ENCODE measurements around the gene GPAT2. TPM values are rescaled to one million over a fixed set of nuclear protein-coding genes. Genes with fewer than 3 reads are reported as not detected.
A peak's percentile ranks its signal among the peaks of the same experiment; 100 is the strongest.
"Not testable (repeated sequence)": the region's sequence is repeated elsewhere in the genome, so short reads cannot be mapped to it uniquely, and the experiment has no call there.

The GPAT2 gene, protein sequence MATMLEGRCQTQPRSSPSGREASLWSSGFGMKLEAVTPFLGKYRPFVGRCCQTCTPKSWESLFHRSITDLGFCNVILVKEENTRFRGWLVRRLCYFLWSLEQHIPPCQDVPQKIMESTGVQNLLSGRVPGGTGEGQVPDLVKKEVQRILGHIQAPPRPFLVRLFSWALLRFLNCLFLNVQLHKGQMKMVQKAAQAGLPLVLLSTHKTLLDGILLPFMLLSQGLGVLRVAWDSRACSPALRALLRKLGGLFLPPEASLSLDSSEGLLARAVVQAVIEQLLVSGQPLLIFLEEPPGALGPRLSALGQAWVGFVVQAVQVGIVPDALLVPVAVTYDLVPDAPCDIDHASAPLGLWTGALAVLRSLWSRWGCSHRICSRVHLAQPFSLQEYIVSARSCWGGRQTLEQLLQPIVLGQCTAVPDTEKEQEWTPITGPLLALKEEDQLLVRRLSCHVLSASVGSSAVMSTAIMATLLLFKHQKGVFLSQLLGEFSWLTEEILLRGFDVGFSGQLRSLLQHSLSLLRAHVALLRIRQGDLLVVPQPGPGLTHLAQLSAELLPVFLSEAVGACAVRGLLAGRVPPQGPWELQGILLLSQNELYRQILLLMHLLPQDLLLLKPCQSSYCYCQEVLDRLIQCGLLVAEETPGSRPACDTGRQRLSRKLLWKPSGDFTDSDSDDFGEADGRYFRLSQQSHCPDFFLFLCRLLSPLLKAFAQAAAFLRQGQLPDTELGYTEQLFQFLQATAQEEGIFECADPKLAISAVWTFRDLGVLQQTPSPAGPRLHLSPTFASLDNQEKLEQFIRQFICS
- total RNA-seq: 1.9 and 3.5 TPM in 2 replicates

DNA sequence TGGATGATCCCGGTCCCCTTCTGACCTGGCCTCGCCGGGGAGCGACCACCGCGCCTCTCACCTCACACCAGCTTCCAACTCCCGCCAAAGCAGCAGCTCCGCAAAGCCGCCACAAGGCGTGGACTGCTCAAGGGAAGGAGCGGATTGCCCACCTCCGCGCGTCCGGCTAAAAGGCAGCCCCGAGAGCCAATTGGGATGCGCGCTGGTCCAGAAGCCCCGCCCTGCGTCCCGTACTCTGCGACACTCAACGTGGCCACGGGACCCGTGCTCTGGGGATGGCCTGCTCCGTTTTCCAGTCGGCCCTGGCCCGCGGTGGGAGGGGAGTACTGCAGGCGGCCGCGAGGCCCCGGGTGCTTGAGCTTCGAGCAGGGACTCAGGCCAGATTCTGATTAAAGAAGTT lies at the start of gene GPAT2:
Gene GPAT2 (minus strand): TSS at position 125 of the 400 bp plus-strand sequence. CDS start 2,557 bp downstream, outside the sequence.
- H3K4me3 ChIP-seq (ENCODE audit: low read depth, low read length); DNase-seq (ENCODE audit: low read depth): not testable (repeated sequence)

DNA sequence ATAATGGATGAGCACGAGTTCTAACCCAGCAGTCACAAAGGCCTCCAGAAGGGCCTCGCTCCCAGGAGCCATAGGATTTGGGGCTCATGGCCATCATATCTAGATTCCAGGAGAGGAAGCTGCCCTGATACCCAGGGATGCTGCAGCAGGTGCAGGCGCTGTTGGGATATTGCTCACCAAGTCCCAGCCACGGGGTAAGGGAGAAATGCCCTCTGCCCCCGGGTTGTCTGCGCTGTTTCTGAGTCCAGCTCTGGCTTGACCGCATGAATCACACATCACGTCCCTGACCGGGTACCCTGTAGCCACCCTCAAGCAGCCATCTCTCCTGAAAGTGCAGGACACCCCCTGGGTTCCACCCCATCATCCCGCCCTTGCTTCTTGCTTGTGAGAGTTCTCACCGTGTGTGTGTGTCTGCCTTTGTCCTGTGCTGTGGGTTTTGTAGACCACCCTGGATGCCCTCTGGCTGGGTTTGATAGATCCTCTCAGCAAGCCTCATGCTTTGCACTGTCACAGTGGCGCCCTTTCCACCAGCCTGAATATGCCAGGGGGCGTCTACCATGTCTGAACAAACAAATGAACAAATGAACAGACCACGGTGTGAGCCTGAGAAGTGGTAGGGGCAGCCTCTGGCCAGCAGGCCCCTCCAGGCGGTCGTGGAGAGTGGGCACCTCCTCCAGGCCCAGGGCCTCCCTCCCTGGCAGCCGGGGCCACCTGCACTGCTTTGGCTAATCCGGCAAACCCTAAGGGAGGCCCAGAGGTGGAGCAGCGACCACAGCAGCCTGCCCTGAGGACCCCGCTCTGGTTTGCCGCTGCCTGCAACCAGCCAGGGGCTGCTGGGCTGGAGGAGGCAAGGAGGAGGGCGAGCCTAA lies 49.5 kb upstream of the GPAT2 start:
- TF ChIP-seq, protein P1, sequence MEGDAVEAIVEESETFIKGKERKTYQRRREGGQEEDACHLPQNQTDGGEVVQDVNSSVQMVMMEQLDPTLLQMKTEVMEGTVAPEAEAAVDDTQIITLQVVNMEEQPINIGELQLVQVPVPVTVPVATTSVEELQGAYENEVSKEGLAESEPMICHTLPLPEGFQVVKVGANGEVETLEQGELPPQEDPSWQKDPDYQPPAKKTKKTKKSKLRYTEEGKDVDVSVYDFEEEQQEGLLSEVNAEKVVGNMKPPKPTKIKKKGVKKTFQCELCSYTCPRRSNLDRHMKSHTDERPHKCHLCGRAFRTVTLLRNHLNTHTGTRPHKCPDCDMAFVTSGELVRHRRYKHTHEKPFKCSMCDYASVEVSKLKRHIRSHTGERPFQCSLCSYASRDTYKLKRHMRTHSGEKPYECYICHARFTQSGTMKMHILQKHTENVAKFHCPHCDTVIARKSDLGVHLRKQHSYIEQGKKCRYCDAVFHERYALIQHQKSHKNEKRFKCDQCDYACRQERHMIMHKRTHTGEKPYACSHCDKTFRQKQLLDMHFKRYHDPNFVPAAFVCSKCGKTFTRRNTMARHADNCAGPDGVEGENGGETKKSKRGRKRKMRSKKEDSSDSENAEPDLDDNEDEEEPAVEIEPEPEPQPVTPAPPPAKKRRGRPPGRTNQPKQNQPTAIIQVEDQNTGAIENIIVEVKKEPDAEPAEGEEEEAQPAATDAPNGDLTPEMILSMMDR (IDR thresholded peaks at IDR 0.05; ENCODE audit: insufficient read depth, low read depth, low read length): no peak
- no peak for DNase-seq (ENCODE audit: low read depth)
- no peak overlapping the region for H3K4me3 ChIP-seq (ENCODE audit: low read depth, low read length)

DNA sequence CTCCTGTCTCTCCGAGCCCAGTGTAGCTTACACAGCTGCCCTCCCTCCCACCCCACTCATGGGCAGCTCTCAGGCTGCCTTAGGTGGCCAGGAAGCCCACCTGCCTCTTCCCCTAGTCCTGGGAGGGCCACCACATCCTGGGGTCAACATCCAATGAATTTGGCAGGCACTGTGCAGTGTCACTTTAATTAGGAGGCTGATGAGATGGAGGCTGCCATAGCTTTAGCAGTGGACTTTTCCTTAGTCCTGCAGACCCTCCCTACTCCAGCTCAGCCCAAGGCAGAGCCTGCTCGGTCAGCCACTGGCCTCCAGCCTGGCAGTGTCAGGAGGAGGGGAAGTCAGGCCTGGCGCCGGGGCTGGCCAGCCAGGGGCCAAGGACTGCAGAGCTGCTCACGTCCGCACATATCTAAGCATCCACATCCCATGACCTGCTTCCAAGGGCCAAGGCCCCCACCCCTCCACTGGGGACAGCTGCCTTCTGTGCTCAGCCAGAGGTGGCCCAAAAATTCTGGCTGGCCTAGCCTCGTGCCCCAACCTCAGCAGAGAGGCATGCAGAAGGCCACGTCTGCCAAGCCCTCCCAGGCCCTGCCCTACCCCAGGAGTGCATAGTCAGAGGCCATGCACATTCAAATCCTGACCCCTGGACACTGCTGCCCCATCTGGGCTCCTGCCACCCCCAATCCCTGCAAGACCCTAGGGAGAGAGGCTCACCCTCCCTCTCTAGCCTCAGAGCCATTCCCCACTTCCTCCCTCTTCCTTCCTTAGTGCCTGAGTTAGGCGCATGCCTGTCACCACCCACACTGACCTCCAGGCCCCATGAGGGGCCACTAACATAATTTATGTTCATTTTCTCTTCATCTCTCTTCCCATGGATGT lies 48.6 kb upstream of the GPAT2 start:
- no peak for DNase-seq (ENCODE audit: low read depth)
- H3K4me3 ChIP-seq (ENCODE audit: low read depth, low read length): no peak overlapping the region
- TF ChIP-seq, protein P1 (IDR thresholded peaks at IDR 0.05; ENCODE audit: insufficient read depth, low read depth, low read length): no peak

DNA sequence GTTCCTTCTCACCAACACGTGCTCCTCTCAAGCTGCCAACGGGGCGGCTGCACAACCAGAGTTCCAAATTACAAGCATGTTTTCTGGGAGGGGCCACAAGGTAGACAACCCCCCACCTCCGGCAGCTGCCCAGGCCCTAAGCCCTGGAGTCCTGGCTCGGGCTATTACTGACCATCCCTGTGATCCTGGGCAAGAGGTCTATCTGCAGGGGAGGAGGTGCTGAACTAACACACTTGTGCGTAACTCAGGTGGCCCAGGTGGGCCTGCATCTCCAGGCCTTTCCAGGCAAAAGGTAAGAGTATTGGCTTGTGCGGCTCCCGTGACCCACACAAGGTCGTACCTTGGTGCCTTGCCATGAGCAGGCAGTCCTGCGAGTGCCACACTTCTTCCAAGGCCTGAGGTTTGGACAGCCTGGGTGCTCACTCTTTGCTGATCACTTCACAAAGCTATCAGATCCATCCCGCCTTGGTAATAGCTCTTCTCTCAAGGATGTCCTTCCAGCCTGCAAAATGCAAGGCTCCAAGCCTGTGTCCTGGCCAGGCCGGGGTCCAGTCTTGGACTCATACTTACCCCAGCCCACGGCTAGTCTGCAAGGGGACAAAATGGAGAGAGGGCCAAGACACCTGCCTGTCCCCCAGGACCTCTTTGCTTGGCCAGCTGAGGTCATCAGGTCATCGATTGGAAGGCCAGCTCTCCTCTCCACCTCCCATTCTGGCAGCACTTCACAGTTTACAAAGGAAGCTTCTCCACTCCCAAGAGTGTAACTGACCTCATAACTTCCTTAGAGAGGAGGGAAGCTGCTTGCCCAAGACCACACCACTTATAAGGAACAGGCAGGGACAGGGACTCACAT lies 47.7 kb upstream of the GPAT2 start:
- no peak for DNase-seq (ENCODE audit: low read depth)
- H3K4me3 ChIP-seq (ENCODE audit: low read depth, low read length): no peak overlapping the region
- TF ChIP-seq, protein P1 (IDR thresholded peaks at IDR 0.05; ENCODE audit: insufficient read depth, low read depth, low read length): no peak

DNA sequence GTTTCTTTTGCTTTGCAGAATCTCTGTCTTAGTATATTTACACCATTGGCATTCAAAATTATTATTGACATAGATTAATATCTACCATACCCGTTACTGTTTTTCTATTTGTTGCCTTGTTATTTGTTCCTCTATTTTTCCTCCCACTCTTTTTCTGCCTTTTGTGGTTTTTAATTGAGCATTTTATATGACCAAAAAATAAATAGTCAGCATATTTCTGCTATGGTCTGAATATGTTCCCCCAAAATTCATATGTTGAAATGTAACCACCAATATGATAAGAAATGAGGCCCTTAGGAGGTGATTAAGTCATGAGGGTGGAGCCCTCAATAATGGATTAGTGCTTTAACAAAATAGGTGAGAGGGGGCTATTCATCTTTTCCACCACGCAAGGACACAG lies 46.3 kb upstream of the GPAT2 start:
- TF ChIP-seq, protein P1 (IDR thresholded peaks at IDR 0.05; ENCODE audit: insufficient read depth, low read depth, low read length): no peak
- H3K4me3 ChIP-seq (ENCODE audit: low read depth, low read length): no peak overlapping the region
- DNase-seq (ENCODE audit: low read depth): no peak

DNA sequence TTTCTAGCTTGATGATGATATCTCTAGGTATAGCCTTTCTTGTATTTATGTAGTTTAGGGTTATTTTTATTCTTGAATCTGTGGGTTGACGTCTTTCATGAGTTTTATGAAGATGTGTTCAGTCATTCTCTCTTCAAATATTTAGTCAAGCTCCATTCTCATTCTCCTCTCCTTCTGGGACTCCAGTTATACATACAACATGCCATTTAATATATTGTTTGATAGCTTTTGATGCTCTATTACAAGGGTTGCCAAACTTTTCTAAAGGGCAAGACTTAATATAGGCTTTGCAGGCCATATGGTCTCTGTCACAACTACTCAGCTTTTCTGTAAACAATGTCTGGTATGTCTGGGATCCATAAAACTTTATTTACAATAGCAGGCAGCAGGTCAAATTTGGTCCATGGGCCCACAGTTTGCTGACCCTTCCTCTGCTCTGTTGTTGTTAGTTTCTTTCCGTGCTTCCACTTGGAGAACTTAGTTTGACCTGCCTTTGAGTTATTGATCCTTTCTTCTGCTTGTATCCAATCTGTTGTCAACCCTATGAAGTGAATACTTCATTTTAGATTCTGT lies 40.6 kb upstream of the GPAT2 start:
- TF ChIP-seq, protein P1 (IDR thresholded peaks at IDR 0.05; ENCODE audit: insufficient read depth, low read depth, low read length): no peak
- H3K4me3 ChIP-seq (ENCODE audit: low read depth, low read length): no peak overlapping the region
- peak; percentile 36 for DNase-seq (ENCODE audit: low read depth)

Measured in fibroblast of villous mesenchyme (primary cell).